ENCODE data around the gene RREB1. TPM values are rescaled to one million over a fixed set of nuclear protein-coding genes. Genes with fewer than 3 reads are reported as not detected.
"Not testable (repeated sequence)": the region's sequence is repeated elsewhere in the genome, so short reads cannot be mapped to it uniquely, and the experiment has no call there.

RREB1 gene
- total and polyA plus RNA-seq, 5 experiments from 2014 or later: 2.5 to 53.0 (median 5.8) TPM

DNA sequence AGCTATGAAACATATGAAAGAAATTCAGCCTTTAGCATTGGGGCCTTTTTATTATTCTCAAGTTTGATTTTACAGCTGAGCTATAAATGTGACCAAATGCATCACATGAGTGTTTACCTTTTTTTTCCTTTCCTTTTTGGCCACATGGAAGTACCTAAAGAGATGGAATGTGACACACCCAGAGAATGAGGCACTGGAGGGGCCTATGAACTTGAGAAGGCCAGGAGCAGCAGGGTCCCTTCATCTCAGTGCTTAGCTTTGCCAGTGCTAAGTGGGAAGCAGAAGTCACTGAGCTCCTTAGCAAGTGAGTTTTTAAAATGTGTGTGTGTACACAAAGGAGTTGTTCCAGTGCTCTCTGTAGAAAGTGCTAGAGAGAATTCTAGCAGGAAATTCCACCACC lies 44.7 kb downstream of the RREB1 start:
- ATAC-seq (no peak), DNase-seq (no peak)
- no peaks in the 10 kb centered on the region for H3K27me3 Mint-ChIP-seq
- H3K4me1 Mint-ChIP-seq: peaks cover 40 to 87% (median 76%) of the 10 kb centered on the region in 4 donors
- H3K36me3 Mint-ChIP-seq: peaks cover 0 to 2% (median 0%) of the 10 kb centered on the region in 3 donors
- H3K4me3 Mint-ChIP-seq: no peak overlapping the region
- peak overlapping the region in 9 of 10 donors; percentile 8 to 85 (median 50) for H3K27ac Mint-ChIP-seq
- POLR2A ChIA-PET: interaction anchor here (0.8 kb wide), 1 partner anchor 43 kb away, joined by 3 read pairs; no protein-coding TSS in a partner anchor
- H3K9me3 Mint-ChIP-seq: no peaks in the 10 kb centered on the region

DNA sequence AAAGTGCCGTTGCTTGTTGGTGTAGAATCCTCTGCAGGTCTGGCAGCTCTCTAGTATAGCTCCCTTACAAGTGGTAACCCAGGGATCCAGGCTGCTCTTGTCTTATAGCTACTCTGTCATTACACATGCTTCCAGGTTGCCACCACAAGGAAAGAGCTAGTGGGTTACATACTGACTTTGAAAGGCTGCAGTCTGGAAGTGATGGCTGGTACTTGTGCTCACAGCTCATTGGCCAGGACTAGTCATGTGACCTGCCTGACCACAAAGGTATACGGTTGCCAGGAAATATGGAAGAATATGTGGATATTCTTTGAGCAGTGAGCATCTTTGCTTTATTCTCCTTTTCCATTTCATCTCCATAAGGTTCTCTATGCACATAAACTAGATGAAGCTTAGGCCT lies 46.0 kb downstream of the RREB1 start:
- H3K36me3 Mint-ChIP-seq: peaks cover 0 to 8% (median 2%) of the 10 kb centered on the region in 3 donors
- ATAC-seq (peak; percentile 28 to 33), DNase-seq (no peak)
- no peaks in the 10 kb centered on the region for H3K27me3 Mint-ChIP-seq
- POLR2A ChIA-PET: interaction anchor here (1.1 to 1.8 kb wide), 3 partner anchors 8 to 44 kb away, joined by 3 to 6 read pairs (median 4); no protein-coding TSS in a partner anchor
- H3K27ac Mint-ChIP-seq: peak overlapping the region; percentile 31 to 94 (median 89)
- H3K4me3 Mint-ChIP-seq: peak overlapping the region in 5 of 10 donors; percentile 23 to 81 (median 58)
- H3K4me1 Mint-ChIP-seq: peaks cover 48 to 88% (median 82%) of the 10 kb centered on the region in 4 donors
- no peaks in the 10 kb centered on the region for H3K9me3 Mint-ChIP-seq

DNA sequence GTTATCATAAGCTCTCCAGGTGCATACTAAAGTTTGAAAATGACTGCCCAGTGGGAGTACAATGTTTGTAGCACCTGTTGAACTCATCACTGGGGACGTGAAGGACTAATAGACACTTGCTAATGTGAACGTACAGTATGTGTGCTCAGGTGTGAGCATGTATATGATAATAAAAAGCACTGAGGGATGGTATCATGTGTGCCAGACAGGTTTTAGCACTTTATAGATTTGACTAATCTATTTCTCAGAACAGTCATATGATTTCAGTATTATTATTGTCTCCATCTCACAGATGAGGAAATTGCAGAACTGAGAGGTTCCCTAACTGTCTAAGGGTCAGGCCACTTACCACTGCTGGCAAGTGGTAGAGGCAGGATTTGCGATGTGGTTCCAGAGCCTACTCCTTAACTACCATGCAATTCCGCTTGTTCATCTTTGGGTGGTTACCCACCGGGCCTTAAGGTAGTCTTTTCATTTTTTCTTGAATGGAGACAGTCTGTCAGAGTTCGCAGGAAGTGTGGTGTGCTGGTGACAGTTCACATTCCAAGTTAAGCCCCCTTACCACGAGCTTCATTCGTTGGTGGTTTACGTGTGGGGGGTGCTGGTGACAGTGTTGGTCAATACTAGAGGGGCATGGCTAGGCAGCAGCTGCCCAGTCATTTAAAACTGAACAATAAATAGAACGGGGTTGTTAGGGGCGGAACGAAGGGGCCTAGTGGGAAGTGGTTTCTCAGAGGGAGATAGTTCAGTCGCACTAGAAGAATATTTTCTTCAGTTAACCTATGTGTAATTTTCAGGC lies 46.8 kb downstream of the RREB1 start:
- peak overlapping the region; percentile 79 to 94 (median 90) for H3K27ac Mint-ChIP-seq
- no peaks in the 10 kb centered on the region for H3K9me3 Mint-ChIP-seq
- POLR2A ChIA-PET: interaction anchor here (0.5 to 1.8 kb wide), 5 partner anchors 9 to 496 kb away, joined by 3 to 6 read pairs (median 4); no protein-coding TSS in a partner anchor
- peaks cover 51 to 90% (median 87%) of the 10 kb centered on the region in 4 donors for H3K4me1 Mint-ChIP-seq
- H3K27me3 Mint-ChIP-seq: no peaks in the 10 kb centered on the region
- ATAC-seq: peak; percentile 79 to 83
- peak in 5 of 10 donors; percentile 28 to 45 (median 44) for DNase-seq
- peaks cover 0 to 8% (median 2%) of the 10 kb centered on the region in 3 donors for H3K36me3 Mint-ChIP-seq
- peak overlapping the region; percentile 58 to 83 (median 73) for H3K4me3 Mint-ChIP-seq

GRCh38 chr6:7155871-7156579 lies 48.3 kb downstream of the RREB1 start:
- peaks cover 46 to 92% (median 88%) of the 10 kb centered on the region in 4 donors for H3K4me1 Mint-ChIP-seq
- peaks cover 0 to 9% (median 2%) of the 10 kb centered on the region in 3 donors for H3K36me3 Mint-ChIP-seq
- peak overlapping the region in 9 of 10 donors; percentile 5 to 83 (median 64) for H3K4me3 Mint-ChIP-seq
- H3K27ac Mint-ChIP-seq: peak overlapping the region in 9 of 10 donors; percentile 16 to 94 (median 81)
- POLR2A ChIA-PET: interaction anchor here (1.4 kb wide), 1 partner anchor 82 kb away, joined by 4 read pairs; no protein-coding TSS in a partner anchor
- no peaks in the 10 kb centered on the region for H3K9me3 Mint-ChIP-seq
- ATAC-seq: no peak
- no peaks in the 10 kb centered on the region for H3K27me3 Mint-ChIP-seq
- no peak for DNase-seq

DNA sequence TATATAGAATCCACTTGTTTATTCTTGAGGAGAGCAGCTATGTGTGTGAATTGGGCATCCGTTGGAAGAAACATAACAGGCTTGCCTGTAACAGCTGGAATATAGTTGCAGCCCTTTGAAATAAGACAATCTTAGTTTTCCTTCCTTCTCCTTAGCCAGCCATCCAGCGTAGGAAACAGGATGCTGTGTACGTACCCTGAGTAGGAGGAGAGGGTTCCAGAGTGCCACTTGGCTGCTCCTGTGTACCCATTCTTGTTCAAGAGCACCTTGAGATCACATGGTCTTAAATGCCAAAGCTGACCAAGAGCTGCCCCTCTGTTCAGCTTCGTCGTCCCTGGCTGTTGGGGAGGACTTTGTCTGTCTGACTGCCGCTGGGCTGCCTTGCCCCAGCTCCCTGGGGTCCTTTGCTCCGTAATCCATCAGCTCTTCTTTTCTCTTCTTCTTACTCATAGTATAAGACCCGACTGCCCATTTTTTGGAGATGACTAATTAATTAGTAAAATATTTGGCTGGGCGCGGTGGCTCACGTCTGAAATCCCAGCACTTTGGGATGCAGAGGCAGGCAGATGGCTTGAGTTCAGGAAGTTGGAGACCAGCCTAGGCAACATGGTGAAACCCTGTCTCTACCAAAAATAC lies 49.0 kb downstream of the RREB1 start:
- peak overlapping the region in 4 of 10 donors; percentile 18 to 83 (median 47) for H3K4me3 Mint-ChIP-seq
- no peaks in the 10 kb centered on the region for H3K9me3 Mint-ChIP-seq
- no peaks in the 10 kb centered on the region for H3K27me3 Mint-ChIP-seq
- POLR2A ChIA-PET: interaction anchor here (1.4 kb wide), 1 partner anchor 83 kb away, joined by 4 read pairs; no protein-coding TSS in a partner anchor
- H3K36me3 Mint-ChIP-seq: peaks cover 0 to 12% (median 2%) of the 10 kb centered on the region in 3 donors
- no peak for DNase-seq
- ATAC-seq: no peak
- H3K27ac Mint-ChIP-seq: peak overlapping the region in 7 of 10 donors; percentile 1 to 84 (median 50)
- H3K4me1 Mint-ChIP-seq: peaks cover 48 to 92% (median 89%) of the 10 kb centered on the region in 4 donors

DNA sequence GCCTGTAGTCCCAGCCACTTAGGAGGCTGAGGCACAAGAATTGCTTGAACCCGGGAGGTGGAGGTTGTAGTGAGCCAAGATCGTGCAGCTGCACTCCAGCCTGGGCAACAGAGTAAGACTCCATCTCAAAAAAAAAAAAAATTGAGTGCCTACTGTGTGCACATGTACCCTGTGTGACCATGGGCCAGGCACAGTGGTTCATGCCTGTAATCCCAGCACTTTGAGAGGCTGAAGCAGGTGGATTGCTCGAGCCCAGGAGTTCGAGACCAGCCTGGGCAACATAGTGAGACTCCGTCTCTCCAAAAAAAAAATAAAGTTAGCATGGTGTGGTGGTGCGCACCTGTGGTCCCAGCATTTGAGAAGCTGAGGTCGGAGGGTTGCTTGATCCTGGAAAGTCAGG lies 49.5 kb downstream of the RREB1 start:
- POLR2A ChIA-PET: not testable (repeated sequence)

DNA sequence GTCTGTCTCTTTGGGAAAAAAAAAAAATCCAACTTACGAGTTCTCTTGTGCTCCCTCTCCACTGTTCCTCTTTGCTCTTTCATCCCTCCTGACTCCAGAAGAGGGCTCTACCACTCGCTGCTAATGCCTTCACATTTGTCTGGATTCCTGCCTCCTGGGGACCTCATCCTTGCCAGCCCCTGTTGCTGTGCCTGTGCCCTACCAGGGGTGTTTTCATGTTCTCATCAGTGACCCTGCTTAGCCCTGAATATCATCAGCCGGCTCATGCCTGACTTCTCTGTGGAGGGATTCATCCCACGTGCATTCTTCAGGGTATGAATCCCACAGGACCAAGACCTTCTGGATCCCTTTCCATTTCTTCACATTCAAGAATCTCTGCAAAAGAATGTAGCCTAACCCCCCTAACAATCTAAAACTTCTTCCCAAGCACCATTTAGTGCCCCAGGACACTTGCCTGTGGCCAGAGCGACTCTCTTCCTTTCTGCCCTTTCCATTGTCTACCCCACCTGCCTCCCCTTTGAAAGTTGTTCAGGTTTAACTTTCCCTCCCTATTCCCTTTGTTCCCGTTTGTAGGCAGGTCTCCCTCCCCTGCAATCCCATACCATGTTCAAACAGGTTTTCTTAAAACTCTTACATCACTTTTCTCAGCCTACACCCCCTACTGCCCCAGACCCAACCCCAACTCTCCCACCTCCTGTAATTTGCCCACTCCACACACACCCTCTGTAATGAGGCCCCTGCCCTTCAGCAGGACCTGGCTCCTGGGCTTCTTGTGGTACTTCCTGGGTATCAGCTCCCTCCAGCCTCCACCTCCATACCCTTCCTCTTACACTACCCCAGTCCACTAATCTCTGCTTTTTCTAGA lies 50.2 kb downstream of the RREB1 start:
- Mint-ChIP-seq H3K27ac (peak overlapping the region in 3 of 10 donors; percentile 60 to 76 (median 73)), H3K36me3 (peaks cover 0 to 14% (median 4%) of the 10 kb centered on the region in 3 donors), H3K27me3 (no peaks in the 10 kb centered on the region), H3K4me1 (peaks cover 46 to 89% (median 85%) of the 10 kb centered on the region in 4 donors), H3K9me3 (no peaks in the 10 kb centered on the region), H3K4me3 (peak overlapping the region in 2 of 10 donors; percentile 6 to 13)
- ATAC-seq (no peak), DNase-seq (no peak)
- POLR2A ChIA-PET: no interaction called here

More for the DNA sequence above, 49.5 kb downstream of the RREB1 start:
- H3K36me3 Mint-ChIP-seq: peaks cover 0 to 13% (median 2%) of the 10 kb centered on the region in 3 donors
- DNase-seq, H3K27me3 Mint-ChIP-seq, H3K4me3 Mint-ChIP-seq, H3K9me3 Mint-ChIP-seq, ATAC-seq: not testable (repeated sequence)
- H3K4me1 Mint-ChIP-seq: peaks cover 48 to 90% (median 88%) of the 10 kb centered on the region in 4 donors
- peak overlapping the region in 3 of 10 donors; percentile 60 to 79 (median 76) for H3K27ac Mint-ChIP-seq

GRCh38 chr6:7159790-7160525 lies 52.2 kb downstream of the RREB1 start:
- ATAC-seq (no peak), DNase-seq (no peak)
- peaks cover 41 to 86% (median 81%) of the 10 kb centered on the region in 4 donors for H3K4me1 Mint-ChIP-seq
- H3K27ac Mint-ChIP-seq: no peak overlapping the region
- POLR2A ChIA-PET: no interaction called here
- H3K9me3 Mint-ChIP-seq: no peaks in the 10 kb centered on the region
- H3K4me3 Mint-ChIP-seq: no peak overlapping the region
- H3K36me3 Mint-ChIP-seq: peaks cover 0 to 27% (median 6%) of the 10 kb centered on the region in 3 donors
- H3K27me3 Mint-ChIP-seq: no peaks in the 10 kb centered on the region

DNA sequence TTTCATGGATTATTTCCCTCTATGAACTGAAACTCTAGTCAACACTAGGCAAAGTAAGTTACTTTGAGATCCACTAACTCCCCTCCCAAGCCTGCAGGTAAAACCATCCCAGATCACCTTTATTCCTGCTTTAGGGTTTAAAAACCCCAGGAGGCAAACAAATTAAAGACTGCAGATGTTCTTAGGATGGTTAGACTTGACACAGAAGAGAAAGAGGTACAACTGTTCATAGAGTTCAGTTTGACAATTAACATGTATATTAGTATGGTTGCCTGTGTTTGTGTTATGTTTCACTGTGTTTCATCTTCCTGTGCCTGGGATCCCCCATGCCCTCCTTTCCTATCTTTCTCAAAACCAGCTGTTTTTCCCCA lies 53.5 kb downstream of the RREB1 start:
- no peak for DNase-seq
- no peak for ATAC-seq
- peak overlapping the region in 2 of 10 donors; percentile 19 to 56 for H3K27ac Mint-ChIP-seq
- peaks cover 39 to 84% (median 79%) of the 10 kb centered on the region in 4 donors for H3K4me1 Mint-ChIP-seq
- H3K9me3 Mint-ChIP-seq: no peaks in the 10 kb centered on the region
- H3K36me3 Mint-ChIP-seq: peaks cover 0 to 31% (median 8%) of the 10 kb centered on the region in 3 donors
- POLR2A ChIA-PET: no interaction called here
- no peak overlapping the region for H3K4me3 Mint-ChIP-seq
- H3K27me3 Mint-ChIP-seq: no peaks in the 10 kb centered on the region

DNA sequence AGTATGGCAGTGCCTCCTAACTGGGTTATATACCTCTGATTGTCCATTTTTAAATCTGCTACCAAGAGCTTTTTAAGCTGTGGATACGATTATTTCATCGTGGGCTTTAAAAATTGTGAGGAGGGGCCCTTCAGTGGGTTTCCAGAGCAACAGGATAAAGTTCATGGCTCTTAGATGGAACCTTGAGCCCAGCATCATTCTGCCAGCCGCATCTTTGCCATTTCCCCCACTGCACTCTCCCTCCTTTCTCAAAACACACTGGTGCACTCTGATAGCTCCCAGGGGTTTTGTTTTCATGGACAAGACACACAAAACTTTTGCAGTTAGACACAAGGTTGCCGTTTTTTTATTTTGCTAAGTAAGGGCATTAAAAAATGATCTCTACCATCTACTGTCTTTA lies 54.1 kb downstream of the RREB1 start:
- Mint-ChIP-seq H3K4me1 (peaks cover 41 to 84% (median 78%) of the 10 kb centered on the region in 4 donors), H3K4me3 (no peak overlapping the region), H3K9me3 (no peaks in the 10 kb centered on the region), H3K27me3 (no peaks in the 10 kb centered on the region), H3K36me3 (peaks cover 0 to 31% (median 8%) of the 10 kb centered on the region in 3 donors), H3K27ac (peak overlapping the region in 3 of 10 donors; percentile 19 to 57 (median 25))
- ATAC-seq: no peak
- POLR2A ChIA-PET: no interaction called here
- DNase-seq: no peak

- peaks cover 36 to 79% (median 74%) of the 10 kb centered on the region in 4 donors for H3K4me1 Mint-ChIP-seq
These were observed 55.9 kb downstream of the RREB1 start for GRCh38 chr6:7163661-7164071.

More at GRCh38 chr6:7163661-7164071, 55.9 kb downstream of the RREB1 start:
- POLR2A ChIA-PET: interaction anchor here (0.5 kb wide), 1 partner anchor 72 kb away, joined by 3 read pairs; no protein-coding TSS in a partner anchor
- H3K36me3 Mint-ChIP-seq: peaks cover 0 to 26% (median 5%) of the 10 kb centered on the region in 3 donors
- DNase-seq: no peak
- no peaks in the 10 kb centered on the region for H3K9me3 Mint-ChIP-seq
- no peak for ATAC-seq
- H3K27me3 Mint-ChIP-seq: no peaks in the 10 kb centered on the region
- H3K4me3 Mint-ChIP-seq: no peak overlapping the region
- peak overlapping the region in 1 of 10 donors; percentile 67 for H3K27ac Mint-ChIP-seq
